ENCODE measurements around the gene SLC29A1.
A peak's percentile ranks its signal among the peaks of the same experiment; 100 is the strongest.

The SLC29A1 gene

GRCh38 chr6:44270526-44271405 is 47.4 kb downstream of the SLC29A1 start:
- DNase-seq, result peak; percentile 30

GRCh38 chr6:44271406-44271723 is 48.0 kb downstream of the SLC29A1 start:
- DNase-seq, result no peak

- no peak for DNase-seq
Measured at GRCh38 chr6:44271914-44272313, 48.5 kb downstream of the SLC29A1 start.

- no peak for DNase-seq
Measured at GRCh38 chr6:44272529-44272928, 49.1 kb downstream of the SLC29A1 start.

GRCh38 chr6:44272999-44273566 is 49.7 kb downstream of the SLC29A1 start:
- DNase-seq, result no peak

GRCh38 chr6:44273617-44274016 is 50.2 kb downstream of the SLC29A1 start:
- DNase-seq, result no peak

- no peak for DNase-seq
Measured at GRCh38 chr6:44275271-44275748, 51.9 kb downstream of the SLC29A1 start.

- DNase-seq, result peak; percentile 33
Measured at GRCh38 chr6:44275749-44276648, 52.6 kb downstream of the SLC29A1 start.

GRCh38 chr6:44276667-44277640 is 53.6 kb downstream of the SLC29A1 start:
- no peak for DNase-seq

GRCh38 chr6:44277763-44278162 is 54.4 kb downstream of the SLC29A1 start:
- DNase-seq, result no peak

- no peak for DNase-seq
Measured at GRCh38 chr6:44278315-44278714, 54.9 kb downstream of the SLC29A1 start.

- no peak for DNase-seq
Measured at GRCh38 chr6:44278774-44279697, 55.6 kb downstream of the SLC29A1 start.
